ENCODE measurements around the gene NKX1-1. TPM values are rescaled to one million over a fixed set of nuclear protein-coding genes. Genes with fewer than 3 reads are reported as not detected.

The NKX1-1 gene
- total and polyA plus RNA-seq, 7 experiments from 2014 or later, result not detected

DNA sequence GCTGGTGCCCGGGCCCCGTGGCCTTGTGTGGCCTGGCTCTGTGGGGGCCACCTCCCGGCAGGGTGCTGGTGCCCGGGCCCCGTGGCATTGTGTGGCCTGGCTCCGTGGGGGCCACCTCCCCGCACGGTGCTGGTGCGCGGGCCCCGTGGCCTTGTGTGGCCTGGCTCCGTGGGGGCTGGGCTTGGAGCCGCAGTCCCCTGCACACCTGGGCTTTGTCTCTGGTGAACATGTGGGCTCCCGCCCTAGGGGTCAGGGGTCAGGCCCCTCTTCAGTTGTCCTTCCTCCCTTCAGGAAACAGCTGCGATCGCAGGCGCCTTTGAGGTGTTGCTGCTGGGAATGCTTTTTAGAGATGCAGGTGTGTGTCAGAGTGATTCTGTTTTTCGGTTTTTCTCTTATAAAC is 42.0 kb downstream of the NKX1-1 start:
- H3K36me3 ChIP-seq (ENCODE audit: control insufficient read depth in 2 of 3, insufficient read depth in 3 of 3, low read length in 3 of 3), result peaks cover 0 to 42% (median 3%) of the 10 kb centered on the region in 3 experiments
- Mint-ChIP-seq H3K36me3 (peaks cover 0 to 4% (median 0%) of the 10 kb centered on the region in 5 donors), H3K4me3 (no peak overlapping the region), H3K9me3 (no peaks in the 10 kb centered on the region), H3K4me1 (peaks cover 0 to 3% (median 0%) of the 10 kb centered on the region in 7 donors), H3K27ac (no peak overlapping the region), H3K27me3 (no peaks in the 10 kb centered on the region)
- no peaks in the 10 kb centered on the region for H3K4me1 ChIP-seq (ENCODE audit: control insufficient read depth in 2 of 2, insufficient read depth in 2 of 2, low read length in 2 of 2)
- no peak overlapping the region for H3K4me3 ChIP-seq (ENCODE audit: low read length)
- H3K27ac ChIP-seq (ENCODE audit: low read depth, low read length), result no peak overlapping the region
- DNase-seq (no peak), ATAC-seq (no peak)
- H3K27me3 ChIP-seq (ENCODE audit: control insufficient read depth in 2 of 2, insufficient read depth in 2 of 2, low read length in 2 of 2), result no peaks in the 10 kb centered on the region
- H3K9me3 ChIP-seq (ENCODE audit: control insufficient read depth in 2 of 3, low read length in 3 of 3), result no peaks in the 10 kb centered on the region
- intact Hi-C loops (cut with micrococcal nuclease), result no loop called here
- CTCF ChIA-PET, result no interaction called here
- POLR2A ChIA-PET, result no interaction called here

- H3K4me3 Mint-ChIP-seq, result no peak overlapping the region
- Histone ChIP-seq H3K36me3 (ENCODE audit: control insufficient read depth in 2 of 3, insufficient read depth in 3 of 3, low read length in 3 of 3) (peaks cover 0 to 42% (median 3%) of the 10 kb centered on the region in 3 experiments), H3K27me3 (ENCODE audit: control insufficient read depth in 2 of 2, insufficient read depth in 2 of 2, low read length in 2 of 2) (no peaks in the 10 kb centered on the region), H3K27ac (ENCODE audit: low read depth, low read length) (no peak overlapping the region), H3K9me3 (ENCODE audit: control insufficient read depth in 2 of 3, low read length in 3 of 3) (no peaks in the 10 kb centered on the region), H3K4me3 (ENCODE audit: low read length) (no peak overlapping the region), H3K4me1 (ENCODE audit: control insufficient read depth in 2 of 2, insufficient read depth in 2 of 2, low read length in 2 of 2) (no peaks in the 10 kb centered on the region)
- peaks cover 0 to 3% (median 0%) of the 10 kb centered on the region in 7 donors for H3K4me1 Mint-ChIP-seq
- CTCF ChIA-PET, result no interaction called here
- no peaks in the 10 kb centered on the region for H3K27me3 Mint-ChIP-seq
- H3K9me3 Mint-ChIP-seq, result no peaks in the 10 kb centered on the region
- no peak for DNase-seq
- intact Hi-C loops (cut with micrococcal nuclease), result no loop called here
- no peak overlapping the region for H3K27ac Mint-ChIP-seq
- POLR2A ChIA-PET, result no interaction called here
- H3K36me3 Mint-ChIP-seq, result peaks cover 0 to 7% (median 3%) of the 10 kb centered on the region in 5 donors
- no peak for ATAC-seq
Observed at GRCh38 chr4:1363513-1363912, 42.7 kb downstream of the NKX1-1 start.

DNA sequence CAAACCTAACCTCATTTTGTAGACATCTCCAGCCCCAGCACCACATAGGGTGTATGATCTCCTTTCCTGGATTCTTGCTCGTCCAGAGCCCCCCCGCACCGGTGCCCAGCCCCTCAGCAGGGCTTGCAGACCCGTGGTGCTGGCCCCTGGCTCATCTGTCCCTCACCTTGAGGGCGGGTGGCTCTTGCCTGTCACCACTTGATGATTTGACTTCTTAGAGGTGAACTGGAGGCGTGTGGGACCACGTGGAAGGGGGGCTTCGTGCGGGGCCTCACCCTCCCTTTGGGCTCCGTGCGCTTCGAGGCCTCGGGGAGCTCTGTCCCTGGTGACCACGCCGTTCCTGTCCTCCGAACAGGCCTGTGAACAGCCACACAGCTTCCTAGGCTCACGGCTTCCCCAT is 43.7 kb downstream of the NKX1-1 start:
- Histone ChIP-seq H3K4me1 (ENCODE audit: control insufficient read depth in 2 of 2, insufficient read depth in 2 of 2, low read length in 2 of 2) (no peaks in the 10 kb centered on the region), H3K36me3 (ENCODE audit: control insufficient read depth in 2 of 3, insufficient read depth in 3 of 3, low read length in 3 of 3) (peaks cover 0 to 42% (median 3%) of the 10 kb centered on the region in 3 experiments), H3K27me3 (ENCODE audit: control insufficient read depth in 2 of 2, insufficient read depth in 2 of 2, low read length in 2 of 2) (no peaks in the 10 kb centered on the region), H3K9me3 (ENCODE audit: control insufficient read depth in 2 of 3, low read length in 3 of 3) (no peaks in the 10 kb centered on the region), H3K4me3 (ENCODE audit: low read length) (no peak overlapping the region), H3K27ac (ENCODE audit: low read depth, low read length) (no peak overlapping the region)
- Mint-ChIP-seq H3K36me3 (peaks cover 0 to 7% (median 3%) of the 10 kb centered on the region in 5 donors), H3K4me3 (no peak overlapping the region), H3K27me3 (no peaks in the 10 kb centered on the region), H3K4me1 (peaks cover 0 to 3% (median 0%) of the 10 kb centered on the region in 7 donors), H3K27ac (no peak overlapping the region), H3K9me3 (no peaks in the 10 kb centered on the region)
- intact Hi-C loops (cut with micrococcal nuclease), result no loop called here
- DNase-seq (no peak), ATAC-seq (no peak)
- ChIA-PET POLR2A (no interaction called here), CTCF (no interaction called here)

DNA sequence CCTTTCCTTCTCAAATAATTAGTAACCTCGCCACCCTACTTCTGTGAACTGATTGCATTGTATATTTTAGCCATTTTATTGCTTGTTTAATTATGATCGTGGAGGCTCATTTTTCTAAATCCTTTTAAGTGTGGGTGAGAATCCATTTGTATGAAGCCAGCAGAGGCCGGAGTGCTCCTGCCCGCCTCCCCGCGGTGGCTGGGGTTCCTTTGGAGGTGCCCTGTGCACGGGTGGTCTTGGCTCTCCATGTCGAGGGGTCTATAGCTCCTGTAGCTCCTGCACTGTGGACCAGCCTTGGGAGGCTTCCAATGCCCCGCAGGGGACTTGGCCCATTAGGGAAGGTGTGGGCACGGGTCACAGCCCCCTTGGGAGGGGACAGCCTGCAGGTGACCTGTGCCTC is 44.2 kb downstream of the NKX1-1 start:
- POLR2A ChIA-PET, result interaction anchor here (0.7 kb wide), 1 partner anchor 22 kb away, joined by 3 read pairs; no protein-coding TSS in a partner anchor
- no peak overlapping the region for H3K4me3 Mint-ChIP-seq
- no peak overlapping the region for H3K27ac Mint-ChIP-seq
- Histone ChIP-seq H3K27ac (ENCODE audit: low read depth, low read length) (no peak overlapping the region), H3K4me1 (ENCODE audit: control insufficient read depth in 2 of 2, insufficient read depth in 2 of 2, low read length in 2 of 2) (no peaks in the 10 kb centered on the region), H3K9me3 (ENCODE audit: control insufficient read depth in 2 of 3, low read length in 3 of 3) (no peaks in the 10 kb centered on the region), H3K4me3 (ENCODE audit: low read length) (no peak overlapping the region), H3K36me3 (ENCODE audit: control insufficient read depth in 2 of 3, insufficient read depth in 3 of 3, low read length in 3 of 3) (peaks cover 0 to 45% (median 3%) of the 10 kb centered on the region in 3 experiments), H3K27me3 (ENCODE audit: control insufficient read depth in 2 of 2, insufficient read depth in 2 of 2, low read length in 2 of 2) (no peaks in the 10 kb centered on the region)
- CTCF ChIA-PET, result no interaction called here
- intact Hi-C loops (cut with micrococcal nuclease), result no loop called here
- no peaks in the 10 kb centered on the region for H3K27me3 Mint-ChIP-seq
- peaks cover 0 to 7% (median 3%) of the 10 kb centered on the region in 5 donors for H3K36me3 Mint-ChIP-seq
- no peak for DNase-seq
- ATAC-seq, result no peak
- H3K4me1 Mint-ChIP-seq, result peaks cover 0 to 3% (median 0%) of the 10 kb centered on the region in 7 donors
- H3K9me3 Mint-ChIP-seq, result no peaks in the 10 kb centered on the region

DNA sequence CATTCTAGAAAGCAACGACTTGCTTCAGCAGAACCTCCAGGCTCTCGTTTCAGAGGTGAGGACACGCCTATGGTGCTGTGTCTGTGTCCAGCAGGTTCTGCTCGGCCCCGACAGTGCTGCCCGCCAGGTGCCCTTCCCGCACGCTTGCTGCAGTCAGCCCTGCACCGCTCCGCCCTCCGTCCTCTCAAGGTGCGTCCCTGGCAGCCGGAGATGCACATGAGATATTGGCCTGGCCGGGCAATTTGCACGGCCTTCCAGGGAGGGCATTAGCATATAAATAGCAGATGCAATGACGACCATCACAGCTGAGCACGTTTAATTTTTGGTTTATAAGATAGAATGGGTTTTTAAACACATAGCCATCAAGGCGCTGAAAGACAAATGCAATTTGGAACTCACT is 44.8 kb downstream of the NKX1-1 start:
- DNase-seq (no peak), ATAC-seq (no peak)
- H3K9me3 ChIP-seq (ENCODE audit: control insufficient read depth in 2 of 3, low read length in 3 of 3), result no peaks in the 10 kb centered on the region
- H3K4me1 Mint-ChIP-seq, result peaks cover 0 to 3% (median 0%) of the 10 kb centered on the region in 7 donors
- ChIA-PET CTCF (no interaction called here), POLR2A (interaction anchor here (0.7 kb wide), 1 partner anchor 22 kb away, joined by 3 read pairs; no protein-coding TSS in a partner anchor)
- H3K27ac Mint-ChIP-seq, result no peak overlapping the region
- peaks cover 0 to 7% (median 3%) of the 10 kb centered on the region in 5 donors for H3K36me3 Mint-ChIP-seq
- no peaks in the 10 kb centered on the region for H3K27me3 ChIP-seq (ENCODE audit: control insufficient read depth in 2 of 2, insufficient read depth in 2 of 2, low read length in 2 of 2)
- H3K4me3 ChIP-seq (ENCODE audit: low read length), result no peak overlapping the region
- no peaks in the 10 kb centered on the region for H3K9me3 Mint-ChIP-seq
- H3K27me3 Mint-ChIP-seq, result no peaks in the 10 kb centered on the region
- intact Hi-C loops (cut with micrococcal nuclease), result no loop called here
- H3K4me1 ChIP-seq (ENCODE audit: control insufficient read depth in 2 of 2, insufficient read depth in 2 of 2, low read length in 2 of 2), result no peaks in the 10 kb centered on the region
- H3K36me3 ChIP-seq (ENCODE audit: control insufficient read depth in 2 of 3, insufficient read depth in 3 of 3, low read length in 3 of 3), result peaks cover 0 to 49% (median 3%) of the 10 kb centered on the region in 3 experiments
- H3K4me3 Mint-ChIP-seq, result no peak overlapping the region
- H3K27ac ChIP-seq (ENCODE audit: low read depth, low read length), result no peak overlapping the region

DNA sequence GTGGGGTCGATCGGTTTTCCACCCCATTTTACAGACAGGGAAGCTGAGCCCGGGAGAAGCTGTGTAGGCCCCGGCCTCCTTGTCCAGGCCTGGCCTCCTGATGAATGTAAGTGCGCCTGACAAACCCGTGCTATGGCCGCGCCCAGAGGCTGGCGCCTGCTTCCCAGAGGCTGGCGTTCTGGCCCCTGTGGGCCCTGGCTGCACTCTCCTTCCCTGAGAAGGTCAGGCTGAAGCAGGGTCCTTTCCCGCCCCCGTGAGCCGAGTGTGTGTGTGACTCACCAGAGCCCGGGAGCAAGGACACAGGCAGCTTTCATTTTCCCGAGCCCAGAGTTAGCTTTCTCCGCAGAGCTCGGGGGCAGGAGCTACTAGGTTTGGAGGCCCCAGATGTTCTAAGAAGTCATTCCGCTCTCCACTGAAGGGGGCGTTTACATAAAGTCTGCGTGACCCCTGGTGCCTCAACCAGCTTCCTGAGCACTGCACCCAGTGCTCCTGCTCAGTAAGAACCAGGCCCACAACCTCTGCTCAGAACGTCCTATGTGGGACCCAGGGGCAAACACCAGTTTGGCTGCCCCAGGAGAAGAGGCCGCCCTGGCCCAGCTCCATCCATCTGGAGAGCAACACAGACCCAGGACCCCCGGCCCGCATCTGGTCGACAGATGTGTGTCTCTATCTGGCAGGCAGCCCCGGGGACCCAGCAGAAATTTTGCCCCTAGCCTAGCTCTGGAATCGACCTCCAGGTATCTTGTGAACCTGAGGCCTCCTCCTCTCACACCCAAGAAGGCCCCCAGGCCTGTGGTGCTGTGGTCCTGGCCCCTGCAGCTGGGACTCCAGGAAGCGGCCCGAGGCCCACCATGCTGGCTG is 45.6 kb downstream of the NKX1-1 start:
- H3K4me1 Mint-ChIP-seq, result peaks cover 0 to 5% (median 0%) of the 10 kb centered on the region in 7 donors
- no peaks in the 10 kb centered on the region for H3K9me3 Mint-ChIP-seq
- no peak overlapping the region for H3K4me3 Mint-ChIP-seq
- ATAC-seq (no peak), DNase-seq (no peak)
- ChIA-PET CTCF (no interaction called here), POLR2A (interaction anchor here (0.6 kb wide), 1 partner anchor 500 kb away, joined by 6 read pairs; no protein-coding TSS in a partner anchor)
- no peaks in the 10 kb centered on the region for H3K4me1 ChIP-seq (ENCODE audit: control insufficient read depth in 2 of 2, insufficient read depth in 2 of 2, low read length in 2 of 2)
- H3K27me3 Mint-ChIP-seq, result no peaks in the 10 kb centered on the region
- no peaks in the 10 kb centered on the region for H3K27me3 ChIP-seq (ENCODE audit: control insufficient read depth in 2 of 2, insufficient read depth in 2 of 2, low read length in 2 of 2)
- no peak overlapping the region for H3K27ac Mint-ChIP-seq
- H3K9me3 ChIP-seq (ENCODE audit: control insufficient read depth in 2 of 3, low read length in 3 of 3), result no peaks in the 10 kb centered on the region
- H3K27ac ChIP-seq (ENCODE audit: low read depth, low read length), result no peak overlapping the region
- intact Hi-C loops (cut with micrococcal nuclease), result no loop called here
- H3K36me3 ChIP-seq (ENCODE audit: control insufficient read depth in 2 of 3, insufficient read depth in 3 of 3, low read length in 3 of 3), result peaks cover 0 to 51% (median 3%) of the 10 kb centered on the region in 3 experiments
- H3K4me3 ChIP-seq (ENCODE audit: low read length), result no peak overlapping the region
- peaks cover 0 to 7% (median 3%) of the 10 kb centered on the region in 5 donors for H3K36me3 Mint-ChIP-seq

Data from naive thymus-derived CD4-positive, alpha-beta T cell (primary cell).